GM10248 (cell line): ENCODE measurements around the gene NOTCH3.

Source experiments
- CTCF ChIA-PET: fragments of 300-600 bp; sonication (Branson Sonifier 250); formaldehyde crosslinking; extraction: SDS; loops from one replicate; lab custom pipeline; 2021; ENCODE audit warnings: antibody characterized with exemption; lab: Yijun Ruan, JAX
- POLR2A ChIA-PET: fragments of 350-650 bp; sonication (Branson Sonifier 250); formaldehyde crosslinking; extraction: SDS; loops from one replicate; lab custom pipeline; 2020; ENCODE audit warnings: antibody characterized with exemption; lab: Yijun Ruan, JAX
- DNase-seq: peaks from one replicate; pipeline ENCODE4 v3.0.0; 2012; ENCODE audit errors: extremely low spot score
- TF ChIP-seq, protein P1 (sequence below): IDR thresholded peaks from 2 replicates; pipeline ENCODE4 v1.5.1; 2012; ENCODE audit warnings: mild to moderate bottlenecking, low read depth; ENCODE audit errors: extremely low read depth, missing control alignments, control extremely low read depth

NOTCH3 gene

DNA sequence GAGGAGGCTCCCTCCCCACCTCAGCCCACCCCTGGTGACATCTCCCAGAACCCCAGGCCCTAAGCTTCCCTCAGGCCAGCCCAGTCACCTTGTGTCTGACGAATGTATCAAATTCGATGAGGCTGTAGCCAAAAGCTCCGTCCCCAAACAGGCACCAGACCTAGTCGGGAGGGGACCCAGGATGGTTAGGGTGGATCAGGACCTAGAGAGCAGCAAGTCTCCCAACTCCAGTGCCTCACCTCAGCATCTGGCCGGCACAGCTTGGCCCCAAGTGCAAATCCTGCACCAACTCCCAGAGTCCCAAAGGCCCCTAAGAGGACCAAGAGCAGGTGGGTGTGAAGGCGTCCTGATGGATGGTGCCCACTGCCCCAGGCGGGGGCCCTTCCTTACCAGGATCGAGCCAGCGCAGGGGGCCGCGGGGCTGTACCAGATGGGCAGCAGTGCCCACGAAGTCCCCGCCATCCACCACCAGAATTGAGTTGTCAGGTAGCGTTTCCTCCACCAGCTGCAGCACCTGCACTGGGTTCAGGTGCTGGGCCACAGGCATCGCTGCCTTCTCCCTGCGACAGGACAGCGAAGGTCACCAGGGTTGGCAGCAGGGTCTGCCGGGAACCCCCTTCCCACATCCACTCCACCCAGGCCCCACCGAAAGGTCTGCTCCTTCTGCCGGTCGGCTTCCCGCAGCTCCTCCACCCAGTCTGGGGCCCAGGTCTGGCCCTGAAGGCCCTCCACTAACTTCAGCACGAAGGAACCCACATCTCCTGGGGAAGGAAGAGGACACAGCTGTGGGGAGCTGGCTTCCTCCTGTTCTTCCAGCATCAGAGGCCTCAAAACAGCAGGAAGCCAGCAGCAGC is 84.8 kb downstream of the NOTCH3 start:
- TF ChIP-seq, protein P1, sequence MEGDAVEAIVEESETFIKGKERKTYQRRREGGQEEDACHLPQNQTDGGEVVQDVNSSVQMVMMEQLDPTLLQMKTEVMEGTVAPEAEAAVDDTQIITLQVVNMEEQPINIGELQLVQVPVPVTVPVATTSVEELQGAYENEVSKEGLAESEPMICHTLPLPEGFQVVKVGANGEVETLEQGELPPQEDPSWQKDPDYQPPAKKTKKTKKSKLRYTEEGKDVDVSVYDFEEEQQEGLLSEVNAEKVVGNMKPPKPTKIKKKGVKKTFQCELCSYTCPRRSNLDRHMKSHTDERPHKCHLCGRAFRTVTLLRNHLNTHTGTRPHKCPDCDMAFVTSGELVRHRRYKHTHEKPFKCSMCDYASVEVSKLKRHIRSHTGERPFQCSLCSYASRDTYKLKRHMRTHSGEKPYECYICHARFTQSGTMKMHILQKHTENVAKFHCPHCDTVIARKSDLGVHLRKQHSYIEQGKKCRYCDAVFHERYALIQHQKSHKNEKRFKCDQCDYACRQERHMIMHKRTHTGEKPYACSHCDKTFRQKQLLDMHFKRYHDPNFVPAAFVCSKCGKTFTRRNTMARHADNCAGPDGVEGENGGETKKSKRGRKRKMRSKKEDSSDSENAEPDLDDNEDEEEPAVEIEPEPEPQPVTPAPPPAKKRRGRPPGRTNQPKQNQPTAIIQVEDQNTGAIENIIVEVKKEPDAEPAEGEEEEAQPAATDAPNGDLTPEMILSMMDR: no peak
- ChIA-PET POLR2A (interaction anchor here (0.6 kb wide), 1 partner anchor 243 kb away, joined by 4 read pairs; no protein-coding TSS in a partner anchor), CTCF (interaction anchor here (1.4 kb wide), 1 partner anchor 24 kb away, joined by 3 read pairs; no protein-coding TSS in a partner anchor)
- no peak for DNase-seq

DNA sequence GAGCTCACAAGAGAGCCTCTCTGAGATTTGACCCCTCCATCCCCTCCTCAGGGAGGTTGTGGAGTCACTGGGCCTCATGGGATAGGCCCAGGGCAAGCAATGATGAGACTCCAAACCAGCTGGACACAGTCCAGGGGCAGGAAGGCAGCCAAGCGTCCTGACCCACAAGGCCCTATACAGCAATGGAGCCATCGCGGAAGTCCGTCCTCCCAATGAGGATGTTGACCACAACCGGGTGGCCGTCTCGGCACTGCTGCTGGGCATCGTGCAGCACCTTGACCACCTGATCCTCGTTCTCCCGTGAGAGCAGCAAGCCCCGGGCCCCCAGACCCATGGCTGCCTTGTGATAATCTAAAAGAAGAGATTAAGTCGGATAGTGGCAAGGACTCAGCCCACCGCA is 85.7 kb downstream of the NOTCH3 start:
- CTCF ChIA-PET: no interaction called here

DNA sequence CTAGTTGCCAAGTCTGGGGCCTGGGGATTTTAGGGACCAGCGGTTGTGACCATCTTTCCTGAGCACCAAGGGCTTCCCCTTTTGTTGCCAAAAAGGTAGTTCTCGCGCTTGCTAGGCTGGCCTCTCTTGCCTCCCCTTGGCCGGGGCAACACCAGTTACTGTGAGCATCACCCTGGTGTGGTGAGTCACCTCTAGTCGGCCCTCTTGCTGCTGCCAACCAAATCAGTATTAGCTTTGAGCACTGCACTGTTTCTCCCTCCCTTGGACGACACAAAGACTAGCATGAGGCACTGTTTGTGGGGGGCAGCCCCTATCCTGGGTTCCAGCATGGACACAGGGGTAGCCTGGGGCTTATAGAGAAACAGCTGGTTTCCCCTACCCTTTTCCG is 86.6 kb downstream of the NOTCH3 start:
- TF ChIP-seq, protein P1: no peak
- CTCF ChIA-PET: no interaction called here
- DNase-seq: no peak
- POLR2A ChIA-PET: no interaction called here

More for the DNA sequence above, 85.7 kb downstream of the NOTCH3 start:
- TF ChIP-seq, protein P1: no peak
- POLR2A ChIA-PET: no interaction called here
- no peak for DNase-seq

DNA sequence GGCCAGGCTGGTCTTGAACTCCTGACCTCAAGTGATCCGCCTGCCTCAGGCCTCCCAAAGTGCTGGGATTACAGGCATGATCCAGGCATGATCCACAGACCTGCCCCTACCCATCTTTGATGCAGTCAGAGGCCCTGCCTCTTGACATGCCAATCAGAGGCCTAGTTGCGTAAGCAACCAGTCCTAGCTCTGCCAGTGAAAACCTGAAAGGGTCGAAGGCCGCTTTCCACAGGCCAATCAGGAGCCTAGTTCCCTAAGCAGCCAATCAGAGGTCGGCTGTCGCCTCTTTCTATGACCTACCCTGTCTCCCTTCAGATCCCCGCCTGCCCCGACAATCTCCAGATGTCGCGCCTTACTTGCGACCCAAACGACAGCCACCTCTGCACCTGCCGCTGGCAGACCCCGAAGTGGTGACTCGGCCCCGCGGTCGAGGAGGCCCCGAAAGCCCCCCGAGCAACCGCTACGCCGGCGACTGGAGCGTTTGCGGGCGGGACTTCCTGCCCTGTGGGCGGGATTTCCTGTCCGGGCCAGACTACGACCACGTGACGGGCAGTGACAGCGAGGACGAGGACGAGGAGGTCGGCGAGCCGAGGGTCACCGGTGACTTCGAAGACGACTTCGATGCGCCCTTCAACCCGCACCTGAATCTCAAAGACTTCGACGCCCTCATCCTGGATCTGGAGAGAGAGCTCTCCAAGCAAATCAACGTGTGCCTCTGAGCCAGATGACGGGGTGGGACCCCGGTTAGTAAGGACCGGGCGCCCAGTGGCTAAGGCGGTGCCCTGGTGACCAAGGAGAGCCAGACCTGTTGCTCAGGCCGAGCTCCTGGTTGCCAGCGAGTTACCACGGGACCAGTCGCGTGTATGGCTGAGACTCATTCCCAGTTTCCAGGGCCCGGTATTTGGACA is 87.3 kb downstream of the NOTCH3 start:
- TF ChIP-seq, protein P1: no peak
- POLR2A ChIA-PET: no interaction called here
- CTCF ChIA-PET: interaction anchor here (0.8 to 2.0 kb wide), 4 partner anchors 22 to 64 kb away, joined by 3 to 4 read pairs (median 4); no protein-coding TSS in a partner anchor
- no peak for DNase-seq

DNA sequence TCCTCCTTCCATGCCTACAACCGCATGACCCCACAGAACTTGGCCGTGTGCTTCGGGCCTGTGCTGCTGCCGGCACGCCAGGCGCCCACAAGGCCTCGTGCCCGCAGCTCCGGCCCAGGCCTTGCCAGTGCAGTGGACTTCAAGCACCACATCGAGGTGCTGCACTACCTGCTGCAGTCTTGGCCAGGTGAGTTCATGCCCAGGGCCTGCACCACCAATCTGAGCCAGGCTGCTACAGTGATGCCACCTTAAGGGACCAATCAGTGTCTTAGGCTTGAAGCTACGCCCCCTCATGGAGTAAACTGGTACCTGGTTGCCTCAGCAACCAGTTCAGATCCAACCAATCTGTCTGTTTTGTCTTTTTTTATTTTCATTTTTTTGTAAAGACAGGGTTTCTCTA is 88.4 kb downstream of the NOTCH3 start:
- no peak for DNase-seq
- ChIA-PET CTCF (interaction anchor here (0.8 to 2.0 kb wide), 5 partner anchors 10 to 65 kb away, joined by 3 to 9 read pairs (median 4); no protein-coding TSS in a partner anchor), POLR2A (interaction anchor here (1.2 kb wide), 1 partner anchor 12 kb away, joined by 3 read pairs; no protein-coding TSS in a partner anchor)
- TF ChIP-seq, protein P1: no peak

DNA sequence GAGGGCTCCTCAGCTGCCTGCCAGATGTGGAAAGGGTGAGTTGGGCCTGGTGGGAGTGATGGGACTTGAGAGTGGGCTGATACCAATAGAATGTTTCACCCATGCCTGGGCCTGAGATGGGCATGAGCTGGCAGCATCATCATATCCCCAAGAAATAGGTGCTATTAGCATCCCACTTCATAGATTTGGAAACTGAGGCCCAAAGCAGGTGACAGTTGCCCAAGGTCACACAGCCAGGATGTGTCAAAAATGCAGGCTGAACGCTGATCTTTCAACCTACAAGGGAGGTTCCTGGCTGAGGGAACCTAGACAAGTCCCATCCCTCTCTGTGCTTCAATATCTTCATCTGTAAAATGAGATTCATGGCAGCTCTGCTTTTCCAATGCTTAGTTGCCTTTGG is 89.0 kb downstream of the NOTCH3 start:
- CTCF ChIA-PET: interaction anchor here (1.0 to 2.0 kb wide), 5 partner anchors 10 to 66 kb away, joined by 3 to 9 read pairs (median 4); no protein-coding TSS in a partner anchor
- DNase-seq: no peak
- POLR2A ChIA-PET: interaction anchor here (1.2 kb wide), 1 partner anchor 13 kb away, joined by 3 read pairs; no protein-coding TSS in a partner anchor
- TF ChIP-seq, protein P1: no peak
